Neural crest cell (in vitro differentiated cells): Measurements from ENCODE around the gene ZNF630. TPM values are rescaled to one million over a fixed set of nuclear protein-coding genes. Genes with fewer than 3 reads are reported as not detected.
"Not testable (repeated sequence)": the region's sequence is repeated elsewhere in the genome, so short reads cannot be mapped to it uniquely, and the experiment has no call there.

Source experiments
- DNase-seq: peaks from one replicate; pipeline ENCODE4 v3.0.0; 2021; ENCODE audit warnings: low read depth, mixed read lengths, low spot score
- H3K27ac Mint-ChIP-seq: one replicate; pipeline ENCODE4 v1.8.0; 2021; ENCODE audit warnings: mild to moderate bottlenecking, mixed read lengths; ENCODE audit not compliant: unreplicated experiment
- H3K27me3 Mint-ChIP-seq: 2 replicates; pipeline ENCODE4 v1.8.0; 2021; ENCODE audit warnings: low read depth, mild to moderate bottlenecking, mixed read lengths
- H3K36me3 Mint-ChIP-seq: 2 replicates; pipeline ENCODE4 v1.8.0; 2021; ENCODE audit warnings: low read depth, mild to moderate bottlenecking, mixed read lengths
- H3K4me1 Mint-ChIP-seq: 2 replicates; pipeline ENCODE4 v1.8.0; 2021; ENCODE audit warnings: mixed read lengths
- H3K4me3 Mint-ChIP-seq: one replicate; pipeline ENCODE4 v1.8.0; 2021; ENCODE audit warnings: mild to moderate bottlenecking, mixed read lengths
- H3K9me3 Mint-ChIP-seq: 2 replicates; pipeline ENCODE4 v1.8.0; 2021; ENCODE audit warnings: mixed read lengths
- CTCF ChIP-seq: fragments of 200-600 bp; sonication (generic); conservative IDR thresholded peaks from 2 replicates; pipeline ENCODE4 v1.5.0; 2021; ENCODE audit warnings: antibody characterized with exemption, mild to moderate bottlenecking
- total RNA-seq: library from RNA; stranded (reverse); gene quantifications from 2 replicates; pipeline ENCODE4 v1.2.1, GENCODE V29; 2021

ZNF630 gene
- total RNA-seq, 1 donor from 2014 or later: 2.1 TPM

- no peak for TF ChIP-seq CTCF
- Mint-ChIP-seq H3K9me3 (peaks cover 10% of the 10 kb centered on the region), H3K4me3 (no peak overlapping the region)
Measured at GRCh38 chrX:48045410-48046311, 25.8 kb downstream of the ZNF630 start.

GRCh38 chrX:48043056-48043455, 28.4 kb downstream of the ZNF630 start:
- no peak for TF ChIP-seq CTCF
- peaks cover 10% of the 10 kb centered on the region for H3K9me3 Mint-ChIP-seq
- no peak for DNase-seq

More at GRCh38 chrX:48045410-48046311, 25.8 kb downstream of the ZNF630 start:
- Mint-ChIP-seq H3K36me3 (peaks cover 2% of the 10 kb centered on the region), H3K27ac (no peak overlapping the region), H3K27me3 (no peaks in the 10 kb centered on the region), H3K4me1 (no peaks in the 10 kb centered on the region)
- DNase-seq: no peak

GRCh38 chrX:48035891-48036290, 35.5 kb downstream of the ZNF630 start:
- TF ChIP-seq CTCF: no peak
- Mint-ChIP-seq H3K4me1 (no peaks in the 10 kb centered on the region), H3K27me3 (no peaks in the 10 kb centered on the region), H3K36me3 (peaks cover 3% of the 10 kb centered on the region), H3K4me3 (no peak overlapping the region), H3K27ac (no peak overlapping the region), H3K9me3 (peaks cover 3% of the 10 kb centered on the region)
- DNase-seq: no peak

More at GRCh38 chrX:48043056-48043455, 28.4 kb downstream of the ZNF630 start:
- Mint-ChIP-seq H3K4me1 (no peaks in the 10 kb centered on the region), H3K27ac (no peak overlapping the region), H3K27me3 (no peaks in the 10 kb centered on the region), H3K36me3 (peaks cover 5% of the 10 kb centered on the region), H3K4me3 (no peak overlapping the region)

GRCh38 chrX:48030641-48031173, 40.7 kb downstream of the ZNF630 start:
- not testable (repeated sequence) for H3K4me3 Mint-ChIP-seq

GRCh38 chrX:48030237-48030636, 41.2 kb downstream of the ZNF630 start:
- peaks cover 3% of the 10 kb centered on the region for H3K9me3 Mint-ChIP-seq
- no peak overlapping the region for H3K4me3 Mint-ChIP-seq
- no peak for TF ChIP-seq CTCF
- H3K27me3 Mint-ChIP-seq: no peaks in the 10 kb centered on the region
- H3K4me1 Mint-ChIP-seq: peaks cover 10% of the 10 kb centered on the region
- no peak overlapping the region for H3K27ac Mint-ChIP-seq
- no peaks in the 10 kb centered on the region for H3K36me3 Mint-ChIP-seq
- no peak for DNase-seq

More at GRCh38 chrX:48030641-48031173, 40.7 kb downstream of the ZNF630 start:
- not testable (repeated sequence) for H3K9me3 Mint-ChIP-seq, DNase-seq, H3K36me3 Mint-ChIP-seq, H3K27me3 Mint-ChIP-seq, H3K4me1 Mint-ChIP-seq, H3K27ac Mint-ChIP-seq

GRCh38 chrX:48028091-48028490, 43.3 kb downstream of the ZNF630 start:
- H3K4me1 Mint-ChIP-seq: peaks cover 10% of the 10 kb centered on the region

GRCh38 chrX:48027545-48027944, 43.9 kb downstream of the ZNF630 start:
- peaks cover 10% of the 10 kb centered on the region for H3K4me1 Mint-ChIP-seq
- not testable (repeated sequence) for DNase-seq, H3K9me3 Mint-ChIP-seq, H3K4me3 Mint-ChIP-seq, H3K27ac Mint-ChIP-seq, H3K27me3 Mint-ChIP-seq, H3K36me3 Mint-ChIP-seq

More at GRCh38 chrX:48028091-48028490, 43.3 kb downstream of the ZNF630 start:
- no peaks in the 10 kb centered on the region for H3K36me3 Mint-ChIP-seq
- TF ChIP-seq CTCF: no peak
- peaks cover 3% of the 10 kb centered on the region for H3K9me3 Mint-ChIP-seq
- no peak overlapping the region for H3K4me3 Mint-ChIP-seq
- DNase-seq: no peak
- no peak overlapping the region for H3K27ac Mint-ChIP-seq
- H3K27me3 Mint-ChIP-seq: no peaks in the 10 kb centered on the region
